Fibroblast of the aortic adventitia (primary cell): ENCODE measurements around the gene RASL12. TPM values are rescaled to one million over a fixed set of nuclear protein-coding genes. Genes with fewer than 3 reads are reported as not detected.

Experiments
- DNase-seq: peaks from one replicate; pipeline ENCODE4 v3.0.0-alpha.2; 2010; ENCODE audit warnings: low read depth
- H3K4me3 ChIP-seq: 2 replicates; pipeline ENCODE4 v1.5.1; 2011; ENCODE audit warnings: low read depth, mild to moderate bottlenecking, control low read depth, low read length, moderate library complexity
- CTCF ChIP-seq: IDR thresholded peaks from 2 replicates; pipeline ENCODE4 v1.5.1; 2011; ENCODE audit warnings: mild to moderate bottlenecking, low read length, control low read depth, inconsistent platforms; ENCODE audit not compliant: insufficient read depth
- total RNA-seq: library from RNA; depleted of rRNA; stranded (reverse); fragments of >200 nt; gene quantifications from 2 replicates; pipeline ENCODE4 v1.2.3, GENCODE V29; 2012; ENCODE audit warnings: low replicate concordance

RASL12 gene
- total RNA-seq, 1 donor = 1.9 TPM

DNA sequence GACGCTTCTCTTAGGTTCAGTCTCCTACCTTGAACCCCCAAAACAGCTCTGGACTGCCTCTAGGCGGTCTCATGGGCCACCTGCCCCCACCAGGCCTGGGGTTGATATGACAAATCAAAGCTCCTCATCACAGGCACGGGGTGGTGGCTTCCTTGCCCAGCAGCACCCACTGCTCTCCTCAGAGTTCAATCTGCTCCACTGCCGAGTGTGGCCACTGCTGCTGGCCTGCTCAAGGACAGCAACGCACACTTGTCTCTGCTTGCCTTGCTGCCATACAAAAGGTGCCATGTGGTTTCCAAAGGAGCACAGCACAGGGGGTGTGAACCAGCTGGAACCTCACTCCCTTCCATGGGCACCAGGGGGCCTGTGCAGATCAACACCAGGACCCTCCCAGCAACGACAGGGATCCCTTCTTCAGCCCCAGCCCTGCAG lies 18.9 kb upstream of the RASL12 start:
- no peak overlapping the region for H3K4me3 ChIP-seq
- no peak for DNase-seq
- peak; percentile 21 for TF ChIP-seq CTCF

GRCh38 chr15:65085990-65086679 lies 18.3 kb upstream of the RASL12 start:
- DNase-seq = no peak
- H3K4me3 ChIP-seq = no peak overlapping the region
- peak; percentile 54 for TF ChIP-seq CTCF

GRCh38 chr15:65085207-65085753 lies 17.5 kb upstream of the RASL12 start:
- no peak for DNase-seq
- no peak for TF ChIP-seq CTCF
- no peak overlapping the region for H3K4me3 ChIP-seq

DNA sequence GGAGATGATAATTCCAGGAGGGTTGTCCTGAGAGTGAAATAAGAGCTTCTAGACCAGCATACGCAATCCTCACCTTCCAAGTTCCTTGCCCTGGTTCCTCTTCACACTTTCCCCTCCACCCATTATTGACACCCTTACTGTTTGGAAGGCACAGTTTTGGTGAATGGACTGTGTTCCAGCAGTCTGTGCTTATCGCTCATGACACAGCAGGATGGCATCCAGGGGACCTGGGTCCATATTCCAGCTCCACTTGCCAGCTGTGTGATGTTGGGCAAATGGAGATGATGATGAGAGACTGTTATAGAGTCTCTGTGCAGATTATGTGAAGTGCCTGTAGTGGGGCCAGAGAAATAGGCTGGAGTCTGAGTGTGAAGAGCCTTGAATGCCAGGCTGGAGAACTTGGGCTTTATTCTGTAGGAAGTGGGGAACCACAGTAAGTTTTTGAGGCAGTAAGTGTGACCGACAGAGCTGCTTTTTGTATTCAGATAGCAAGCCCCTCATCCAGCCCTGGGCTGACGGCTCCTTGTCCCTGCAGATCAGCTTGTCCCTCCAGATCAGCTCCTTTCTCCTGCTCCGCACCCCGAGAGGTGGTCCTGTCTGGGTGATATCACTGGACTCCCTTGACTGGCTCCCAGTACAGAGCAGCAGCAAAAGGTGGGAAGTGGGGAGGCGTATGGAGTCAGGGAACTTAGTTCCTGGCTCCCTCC lies 16.9 kb upstream of the RASL12 start:
- TF ChIP-seq CTCF = no peak
- no peak overlapping the region for H3K4me3 ChIP-seq
- DNase-seq = no peak

DNA sequence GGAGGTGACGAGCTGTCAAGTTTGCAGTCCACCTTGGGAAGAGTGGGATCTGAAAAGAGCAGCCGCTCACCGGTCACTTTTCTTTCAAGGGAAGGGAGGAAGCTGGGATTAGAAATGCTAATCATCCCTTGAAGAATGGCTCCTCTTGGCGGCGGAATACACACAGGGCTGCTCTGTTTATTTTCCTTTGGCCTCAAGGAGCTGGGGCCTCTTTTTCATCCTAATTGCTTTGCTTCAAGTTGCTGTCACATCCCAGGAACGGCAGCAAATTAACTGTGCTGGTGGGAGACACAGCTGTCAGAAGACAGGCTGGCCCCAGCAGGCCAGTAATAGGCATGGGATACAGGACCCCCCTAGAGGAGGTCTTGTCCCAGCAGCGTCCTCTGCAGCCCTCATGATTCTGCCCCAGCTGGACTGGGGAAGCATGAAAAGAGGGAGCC lies 15.5 kb upstream of the RASL12 start:
- no peak overlapping the region for H3K4me3 ChIP-seq
- DNase-seq = peak; percentile 39
- TF ChIP-seq CTCF = peak; percentile 36

DNA sequence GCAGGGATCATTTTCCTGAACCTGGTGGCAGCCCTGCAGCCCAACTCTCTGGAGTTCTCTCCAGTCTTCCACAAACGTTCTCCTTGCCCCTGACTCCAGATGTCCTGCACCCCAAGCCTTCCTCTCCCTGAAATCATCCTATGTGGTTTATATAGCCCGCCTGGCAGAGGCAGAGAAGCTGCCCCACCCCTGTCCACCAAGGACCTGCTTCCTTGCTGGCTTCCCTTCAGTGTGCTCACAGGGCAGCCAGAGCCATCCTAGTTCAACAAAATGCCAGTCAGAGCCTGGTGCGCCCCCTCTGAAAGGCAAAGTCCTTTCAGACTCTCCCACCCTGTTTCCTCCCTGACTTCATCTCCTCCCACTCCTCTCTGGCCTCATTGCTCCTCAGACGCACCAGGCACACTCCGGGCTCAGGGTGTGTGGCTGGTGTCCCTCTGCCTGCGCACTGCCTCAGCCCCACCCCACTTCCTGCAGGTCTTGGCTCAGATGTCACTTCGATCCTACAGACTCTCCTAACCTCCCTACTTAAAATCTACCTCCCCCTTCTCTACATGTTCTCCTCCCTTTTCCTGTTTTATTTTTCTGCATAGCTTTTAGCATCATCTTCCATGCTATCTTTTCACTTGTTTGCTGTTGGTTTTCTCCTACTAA lies 14.6 kb upstream of the RASL12 start:
- H3K4me3 ChIP-seq = no peak overlapping the region
- DNase-seq = no peak

More for the DNA sequence above, 14.6 kb upstream of the RASL12 start:
- TF ChIP-seq CTCF = no peak
